HG02763 (cell line): ENCODE measurements around the gene MICB.
"Not testable (repeated sequence)": the region's sequence is repeated elsewhere in the genome, so short reads cannot be mapped to it uniquely, and the experiment has no call there.

ENCODE experiments used
- ATAC-seq: cut with Tn5 transposase; IDR thresholded peaks from one replicate; pipeline ENCODE4 v1.9.1; 2021; ENCODE audit warnings: mild to moderate bottlenecking, moderate library complexity; ENCODE audit not compliant: unreplicated experiment

The MICB gene

GRCh38 chr6:31535538-31536324, 37.8 kb downstream of the MICB start:
- ATAC-seq: no peak

DNA sequence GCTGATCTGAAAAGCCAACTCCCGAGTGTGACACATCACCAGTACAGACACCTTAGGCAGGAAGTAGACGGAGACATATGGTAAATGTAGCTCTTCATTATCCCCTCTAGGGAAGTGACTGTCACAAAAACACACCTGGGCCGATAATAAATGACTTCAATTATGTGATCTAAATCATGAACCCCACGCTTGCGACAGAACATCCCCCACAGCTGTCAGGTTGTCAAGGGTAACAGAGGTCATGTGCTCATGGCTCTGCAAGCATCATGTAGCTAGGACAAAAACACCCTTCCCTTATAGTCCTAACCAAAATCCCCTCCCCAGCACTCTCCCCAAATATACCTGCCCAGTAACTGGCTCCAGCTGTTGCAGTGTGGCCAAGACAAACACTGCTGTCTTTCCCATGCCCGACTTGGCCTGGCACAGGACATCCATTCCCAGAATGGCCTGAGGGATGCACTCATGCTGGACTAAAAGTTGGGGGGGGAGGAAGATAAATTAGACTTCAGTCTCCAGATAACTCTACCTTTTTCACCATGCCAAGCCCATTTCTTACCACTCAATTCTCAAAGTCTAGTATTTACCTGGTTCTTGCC, 41.0 kb downstream of the MICB start:
- no peak for ATAC-seq

DNA sequence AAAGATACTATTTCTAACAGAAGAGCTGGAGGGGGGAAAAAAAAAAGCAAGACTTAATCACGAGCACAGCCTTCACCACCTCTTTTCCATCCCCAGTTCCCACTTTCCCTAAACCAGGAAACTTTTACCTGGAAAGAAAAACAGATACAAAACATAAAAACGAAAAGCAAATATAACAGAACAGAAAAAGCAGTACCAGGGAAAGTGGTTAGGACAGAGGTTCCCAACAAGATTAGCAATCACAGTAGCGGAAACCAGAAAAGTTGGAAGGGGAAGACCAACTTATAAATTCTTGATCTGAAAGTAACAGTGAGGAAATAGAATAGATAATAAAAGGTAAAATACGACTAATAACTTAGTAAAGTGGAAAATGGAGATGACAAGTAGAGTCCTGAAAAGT, 42.7 kb downstream of the MICB start:
- ATAC-seq: no peak

DNA sequence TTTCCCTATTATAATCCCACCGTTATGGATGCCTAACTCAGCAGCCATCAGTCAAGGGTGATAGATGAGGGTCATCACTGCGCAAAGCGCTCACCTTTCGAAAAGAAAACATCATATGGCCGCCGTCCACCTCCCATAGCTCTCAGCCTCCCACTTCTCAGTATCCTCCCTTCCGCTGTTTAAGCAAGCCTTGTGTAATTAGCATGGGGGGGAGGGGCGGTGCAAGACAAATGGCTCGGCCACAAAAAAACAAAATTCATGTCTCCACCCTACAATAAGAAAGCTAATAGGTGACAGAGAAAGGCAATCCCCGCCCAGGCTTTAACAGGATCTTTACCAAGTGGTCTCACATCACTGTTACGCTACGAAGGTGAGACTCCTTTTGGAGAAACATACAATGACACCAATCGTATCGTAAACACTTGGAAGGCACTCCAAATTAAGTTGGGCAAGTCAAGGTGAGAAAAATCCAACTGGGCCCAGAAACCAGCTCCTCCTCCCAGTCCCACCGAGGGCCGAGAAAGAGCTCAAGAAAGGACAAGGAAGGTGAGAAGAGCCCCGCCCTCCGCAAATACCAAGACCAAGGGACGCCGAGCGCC, 43.2 kb downstream of the MICB start:
- ATAC-seq: no peak

- ATAC-seq: peak; percentile 67
These were observed 43.9 kb downstream of the MICB start, which contains the start of gene DDX39B for GRCh38 chr6:31541658-31542521. Gene DDX39B (minus strand): TSS chr6:31542003. CDS start chr6:31540532, 1,471 bp downstream.

DNA sequence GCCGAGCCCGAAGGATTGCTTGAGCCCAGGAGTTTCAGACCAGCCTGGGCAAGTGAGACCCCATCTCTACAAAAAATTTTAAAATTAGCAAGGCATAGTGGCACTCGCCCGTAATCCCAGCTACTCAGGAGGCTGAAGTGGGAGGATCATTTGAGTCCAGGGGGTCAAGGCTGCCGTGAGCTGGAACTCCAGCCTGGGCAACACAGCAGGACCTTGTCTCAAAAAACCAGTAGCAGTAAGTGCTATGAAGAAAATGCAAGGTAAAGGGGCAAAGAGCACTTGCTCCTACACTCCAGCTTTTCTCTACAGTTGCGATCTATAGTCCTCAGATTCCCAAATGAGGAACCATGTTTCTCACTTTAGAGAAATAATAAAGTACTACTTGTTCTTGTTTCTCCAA, 45.7 kb downstream of the MICB start:
- ATAC-seq: no peak

- ATAC-seq: no peak
These were observed 46.7 kb downstream of the MICB start for GRCh38 chr6:31544676-31545075.

DNA sequence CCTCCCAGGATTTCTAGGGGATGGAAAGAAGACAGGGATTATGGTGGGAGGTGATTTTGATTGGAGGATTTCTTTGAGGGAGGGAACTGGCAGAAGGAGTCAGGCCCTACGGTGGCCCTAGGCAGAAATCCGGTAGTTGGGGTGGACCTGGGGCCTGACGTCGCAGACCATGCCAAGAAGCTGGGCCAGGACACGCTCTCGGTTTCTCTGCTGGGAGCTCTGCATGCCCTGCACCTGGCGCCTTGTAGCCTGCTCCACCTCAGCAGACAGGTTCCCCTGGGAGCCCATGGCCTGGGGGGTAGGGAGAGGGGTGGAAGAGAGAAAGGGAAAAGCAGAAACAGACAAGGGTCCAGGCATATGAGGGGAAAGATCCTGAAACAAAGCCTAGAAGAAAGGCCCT, 47.3 kb downstream of the MICB start:
- ATAC-seq: no peak

DNA sequence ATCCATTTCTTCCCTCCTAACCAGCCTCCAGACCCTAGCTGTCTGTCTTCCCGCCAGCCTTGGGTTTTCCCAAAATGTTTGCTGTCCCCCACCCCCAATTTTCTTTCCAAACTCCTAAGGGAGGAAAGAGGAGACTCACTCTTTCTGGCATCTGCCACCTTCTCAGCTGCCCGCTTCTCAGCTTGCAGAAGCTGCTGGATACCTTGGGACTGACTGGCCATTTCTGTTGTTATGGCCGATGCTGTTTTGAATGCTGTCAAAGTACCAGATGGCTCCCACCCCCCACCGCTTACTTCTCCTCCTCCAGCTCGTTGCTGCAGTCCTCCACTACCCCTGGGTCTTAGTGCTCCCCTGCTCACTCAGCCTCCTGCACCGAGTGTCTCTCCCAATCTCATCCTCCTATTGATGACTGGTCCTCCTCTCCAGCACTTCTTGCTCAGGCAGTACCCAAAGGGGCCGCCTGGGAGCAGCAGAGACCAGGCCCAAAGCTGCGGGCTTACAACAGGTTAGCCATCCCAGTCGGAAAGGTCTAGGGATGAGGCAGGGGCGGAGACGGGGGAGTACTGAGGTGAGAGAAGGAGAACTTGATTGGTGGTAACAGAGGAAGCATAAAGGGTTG, 48.5 kb downstream of the MICB start, which contains the start of gene ATP6V1G2:
ATP6V1G2 (minus strand) TSS at position 270 of the 619 bp plus-strand sequence; CDS start at position 221, 49 bp downstream.
- ATAC-seq: peak; percentile 41

- peak; percentile 62 for ATAC-seq
These were observed 49.2 kb downstream of the MICB start, which contains the start of gene NFKBIL1 for GRCh38 chr6:31546958-31547726. Gene NFKBIL1 (plus strand): TSS chr6:31547608. CDS start chr6:31547695, 87 bp downstream.

GRCh38 chr6:31547727-31548543, 50.0 kb downstream of the MICB start:
- ATAC-seq: no peak

DNA sequence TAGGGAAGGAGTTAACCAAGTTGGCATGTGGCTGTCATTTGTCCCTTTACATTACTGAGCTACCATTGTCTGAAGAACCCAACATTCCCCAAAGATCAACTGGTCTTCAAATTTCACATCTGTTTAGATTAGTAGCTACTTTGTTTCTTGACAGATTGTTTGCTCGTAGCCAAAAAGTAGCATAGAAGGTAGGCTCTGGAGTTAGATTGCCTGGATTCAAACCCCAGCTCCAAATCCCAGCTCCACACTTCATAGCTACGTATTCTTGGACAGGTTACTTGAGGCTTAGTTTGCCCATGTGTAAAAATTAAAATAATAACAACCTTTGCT, 50.6 kb downstream of the MICB start:
- no peak for ATAC-seq

GRCh38 chr6:31551371-31551770, 53.4 kb downstream of the MICB start:
- not testable (repeated sequence) for ATAC-seq

GRCh38 chr6:31556307-31556706, 58.4 kb downstream of the MICB start:
- ATAC-seq: no peak

GRCh38 chr6:31557443-31558317, 59.7 kb downstream of the MICB start:
- no peak for ATAC-seq

DNA sequence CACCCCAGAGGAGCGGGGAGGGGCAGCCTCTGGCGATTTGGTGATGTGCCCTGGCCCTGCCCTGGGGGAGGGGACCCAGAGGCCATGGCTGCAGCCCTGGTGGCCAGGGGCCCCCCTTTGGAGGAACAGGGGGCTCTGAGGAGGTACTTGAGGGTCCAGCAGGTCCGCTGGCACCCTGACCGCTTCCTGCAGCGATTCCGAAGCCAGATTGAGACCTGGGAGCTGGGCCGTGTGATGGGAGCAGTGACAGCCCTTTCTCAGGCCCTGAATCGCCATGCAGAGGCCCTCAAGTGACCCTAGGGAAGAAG, 60.3 kb downstream of the MICB start:
- no peak for ATAC-seq

DNA sequence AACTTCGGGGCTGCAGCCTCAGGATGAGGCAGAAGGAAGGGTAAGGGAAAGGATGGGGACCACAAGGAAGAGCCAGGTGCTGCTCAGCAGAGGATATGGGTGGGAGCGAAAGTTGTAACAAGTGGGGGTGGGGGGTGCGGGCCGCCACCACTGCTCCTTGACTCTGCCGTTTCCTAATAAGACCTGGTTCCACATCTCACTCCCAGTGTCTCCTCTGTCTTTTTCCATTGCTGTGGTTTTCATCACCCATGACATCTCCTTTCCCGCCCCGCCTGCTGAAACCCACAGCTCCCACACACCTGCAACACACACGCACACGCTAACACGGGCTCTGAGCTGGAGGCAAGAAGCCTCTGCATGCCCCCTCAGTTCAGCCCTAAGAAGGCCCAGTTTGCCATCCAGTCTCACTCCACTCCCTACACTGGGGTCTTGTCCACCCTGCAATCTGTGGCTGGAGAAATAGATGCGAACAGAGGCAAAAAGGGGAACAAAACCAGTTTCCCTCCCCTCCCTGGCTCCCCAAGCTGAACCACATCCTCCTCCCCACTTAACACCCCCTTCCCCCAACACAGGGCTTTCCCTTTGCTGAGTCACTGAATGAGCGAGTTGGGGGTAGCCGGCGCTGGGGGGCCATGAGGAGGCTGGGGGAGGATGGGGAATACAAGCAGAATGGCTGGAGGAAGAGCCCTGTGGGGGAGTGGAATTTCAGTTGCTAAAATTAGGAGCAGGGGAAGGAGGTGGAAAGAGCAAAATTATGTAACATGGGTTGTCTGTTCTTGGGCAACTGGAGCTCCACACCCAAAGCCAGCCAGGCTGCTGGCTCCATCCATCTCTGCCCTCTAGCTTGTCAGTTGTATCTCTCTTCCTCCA, 60.9 kb downstream of the MICB start:
- ATAC-seq: no peak
